ENCODE measurements around the gene FXYD4.

FXYD4 gene

DNA sequence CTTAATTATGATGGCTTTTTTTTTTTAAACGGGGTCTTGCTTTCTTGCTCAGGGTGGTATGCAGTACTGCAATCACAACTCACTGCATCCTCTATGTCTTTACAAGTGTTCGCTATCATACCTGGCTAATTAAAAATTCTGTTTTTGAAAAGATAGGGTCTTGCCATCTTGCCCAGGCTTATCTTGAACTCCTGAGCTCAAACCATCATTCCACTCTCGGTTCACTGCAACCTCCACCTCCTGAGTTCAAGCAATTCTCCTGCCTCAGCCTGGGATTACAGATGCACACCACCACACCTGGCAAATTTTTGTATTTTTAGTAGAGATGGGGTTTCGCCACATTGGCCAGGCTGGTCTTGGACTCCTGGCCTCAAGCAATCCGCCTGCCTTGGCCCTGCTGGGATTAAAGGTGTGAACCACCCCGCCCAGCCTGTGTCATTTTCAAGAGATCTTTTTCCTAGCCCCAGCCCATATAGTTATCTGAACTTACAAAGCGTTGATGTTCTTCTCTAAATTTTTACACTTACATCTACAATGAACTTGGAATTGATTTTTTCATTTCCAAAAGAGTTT is 31.5 kb downstream of the FXYD4 start:
- TF ChIP-seq ZBTB7A (IDR thresholded peaks at IDR 0.05; ENCODE audit: low read depth) (no peak), USF1 (IDR thresholded peaks at IDR 0.05) (no peak), RAD21 (IDR thresholded peaks at IDR 0.05; ENCODE audit: low read depth) (no peak), EGR1 (IDR thresholded peaks at IDR 0.05) (no peak), CEBPB (IDR thresholded peaks at IDR 0.05) (no peak), EP300 (IDR thresholded peaks at IDR 0.05; ENCODE audit: borderline replicate concordance) (no peak), TAF1 (IDR thresholded peaks at IDR 0.05; ENCODE audit: low read depth) (no peak), REST (IDR thresholded peaks at IDR 0.05; ENCODE audit: low read depth) (no peak), NFIC (IDR thresholded peaks at IDR 0.05) (no peak), FOXM1 (IDR thresholded peaks at IDR 0.05; ENCODE audit: borderline replicate concordance, low read depth) (no peak), CREB1 (IDR thresholded peaks at IDR 0.05; ENCODE audit: low read depth) (no peak), TEAD4 (IDR thresholded peaks at IDR 0.05) (no peak), TCF12 (IDR thresholded peaks at IDR 0.05; ENCODE audit: low read depth) (no peak), YY1 (IDR thresholded peaks at IDR 0.05; ENCODE audit: low read depth) (no peak), MAX (IDR thresholded peaks at IDR 0.05) (no peak)

GRCh38 chr10:43403911-43404703 is 32.7 kb downstream of the FXYD4 start:
- TF ChIP-seq FOXM1 (IDR thresholded peaks at IDR 0.05; ENCODE audit: borderline replicate concordance, low read depth) (no peak), USF1 (IDR thresholded peaks at IDR 0.05) (no peak), TAF1 (IDR thresholded peaks at IDR 0.05; ENCODE audit: low read depth) (no peak), CEBPB (IDR thresholded peaks at IDR 0.05) (no peak), EP300 (IDR thresholded peaks at IDR 0.05; ENCODE audit: borderline replicate concordance) (no peak), NFIC (IDR thresholded peaks at IDR 0.05) (no peak), YY1 (IDR thresholded peaks at IDR 0.05; ENCODE audit: low read depth) (no peak), REST (IDR thresholded peaks at IDR 0.05; ENCODE audit: low read depth) (no peak), MAX (IDR thresholded peaks at IDR 0.05) (no peak), EGR1 (IDR thresholded peaks at IDR 0.05) (no peak), ZBTB7A (IDR thresholded peaks at IDR 0.05; ENCODE audit: low read depth) (no peak), RAD21 (IDR thresholded peaks at IDR 0.05; ENCODE audit: low read depth) (no peak), TCF12 (IDR thresholded peaks at IDR 0.05; ENCODE audit: low read depth) (no peak), TEAD4 (IDR thresholded peaks at IDR 0.05) (no peak)

DNA sequence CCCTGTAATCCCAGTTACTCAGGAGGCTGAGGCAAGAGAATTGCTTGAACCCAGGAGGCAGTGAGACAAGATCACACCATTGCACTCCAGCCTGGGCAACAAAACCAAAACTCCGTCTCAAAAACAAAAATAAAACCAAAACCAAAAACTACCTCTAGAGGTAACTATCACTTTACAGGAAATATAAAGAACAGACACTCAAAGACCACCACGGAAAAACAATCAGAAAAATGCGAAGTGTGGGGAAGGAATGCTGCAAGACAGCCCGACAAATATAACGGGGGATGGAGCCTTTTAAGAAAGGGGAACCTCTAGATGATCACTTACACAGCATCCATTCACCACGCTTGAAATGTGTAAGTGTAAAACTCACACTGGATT is 33.3 kb downstream of the FXYD4 start:
- TF ChIP-seq USF1 (IDR thresholded peaks at IDR 0.05) (no peak), REST (IDR thresholded peaks at IDR 0.05; ENCODE audit: low read depth) (no peak), FOXM1 (IDR thresholded peaks at IDR 0.05; ENCODE audit: borderline replicate concordance, low read depth) (no peak), EP300 (IDR thresholded peaks at IDR 0.05; ENCODE audit: borderline replicate concordance) (no peak), MAX (IDR thresholded peaks at IDR 0.05) (no peak), CREB1 (IDR thresholded peaks at IDR 0.05; ENCODE audit: low read depth) (no peak), TEAD4 (IDR thresholded peaks at IDR 0.05) (no peak), RAD21 (IDR thresholded peaks at IDR 0.05; ENCODE audit: low read depth) (no peak), YY1 (IDR thresholded peaks at IDR 0.05; ENCODE audit: low read depth) (no peak), ZBTB7A (IDR thresholded peaks at IDR 0.05; ENCODE audit: low read depth) (no peak), TAF1 (IDR thresholded peaks at IDR 0.05; ENCODE audit: low read depth) (no peak), CEBPB (IDR thresholded peaks at IDR 0.05) (no peak), EGR1 (IDR thresholded peaks at IDR 0.05) (no peak)

Data from Ishikawa (cell line).